ENCODE data around the gene PPP1R37. TPM values are rescaled to one million over a fixed set of nuclear protein-coding genes. Genes with fewer than 3 reads are reported as not detected.

PPP1R37 gene
- total and polyA plus RNA-seq, 2 of the 8 experiments (the other 6 are each of a cell fraction or from before 2014, with no cell fraction given), result 14.6 to 25.7 TPM

- Histone ChIP-seq H3K9ac (replicated peaks in 1 of 4; ENCODE audit: extremely low read depth in 1 of 4, low read depth in 3 of 4, low read length in 3 of 4) (no peak overlapping the region), H3K36me3 (ENCODE audit: control insufficient read depth in 2 of 4, insufficient read depth in 4 of 4, low read length in 3 of 4) (peaks cover 9 to 65% (median 43%) of the 10 kb centered on the region in 4 experiments; a peak in 7 of 8 replicates), H3K79me2 (ENCODE audit: control insufficient read depth in 1 of 2, insufficient read depth in 2 of 2, low read length in 2 of 2) (no peaks in the 10 kb centered on the region), H3K18ac (ENCODE audit: extremely low read depth, low read length) (no peak overlapping the region), H3K79me1 (ENCODE audit: low read depth, low read length) (peaks cover 4% of the 10 kb centered on the region; the same call in 1 of the 2 replicates), H3K14ac (ENCODE audit: insufficient read length) (no peak overlapping the region), H4K91ac (replicated peaks; ENCODE audit: insufficient read length, low read length) (no peak overlapping the region), H3K27me3 (replicated peaks in 1 of 4; ENCODE audit: control insufficient read depth in 3 of 4, extremely low read depth in 1 of 4, insufficient read depth in 3 of 4, low read length in 3 of 4) (no peaks in the 10 kb centered on the region), H2BK120ac (replicated peaks; ENCODE audit: low read depth, low read length) (no peak overlapping the region), H3K4me1 (replicated peaks in 1 of 4; ENCODE audit: control insufficient read depth in 3 of 4, insufficient read depth in 4 of 4, low read length in 3 of 4) (peaks cover 0 to 4% (median 1%) of the 10 kb centered on the region in 4 experiments; a peak in 4 of 7 replicates), H4K5ac (ENCODE audit: insufficient read length, low read depth, low read length) (no peak overlapping the region), H4K8ac (ENCODE audit: extremely low read depth, insufficient read depth, low read length) (no peak overlapping the region), H2AFZ (ENCODE audit: low read length) (no peak overlapping the region), H3K4ac (replicated peaks; ENCODE audit: insufficient read length, low read depth, low read length) (no peak overlapping the region), H3K4me3 (ENCODE audit: extremely low read depth in 1 of 4, insufficient read depth in 2 of 4, low read depth in 3 of 4, low read length in 4 of 4) (no peak overlapping the region), H3K23ac (ENCODE audit: insufficient read length) (no peak overlapping the region), H3K27ac (ENCODE audit: low read depth, low read length) (no peak overlapping the region), H4K20me1 (replicated peaks in 1 of 2; ENCODE audit: control insufficient read depth in 1 of 2, insufficient read depth in 2 of 2, low read length in 2 of 2) (peaks cover 10 to 17% of the 10 kb centered on the region in 2 experiments), H3K9me3 (ENCODE audit: insufficient read depth in 2 of 2, low read depth in 1 of 2, low read length in 1 of 2) (no peaks in the 10 kb centered on the region; a peak in 1 of 4 replicates), H3K4me2 (ENCODE audit: insufficient read depth in 1 of 2, low read depth in 2 of 2, low read length in 2 of 2) (no peak overlapping the region), H2BK5ac (ENCODE audit: low read depth, low read length) (no peak overlapping the region), H3K23me2 (ENCODE audit: low read depth, low read length) (peaks cover 2% of the 10 kb centered on the region; the same call in 1 of the 2 replicates), H2BK20ac (ENCODE audit: low read length) (no peak overlapping the region), H2AK5ac (ENCODE audit: low read depth, low read length) (no peak overlapping the region), H2BK15ac (ENCODE audit: low read length) (no peak overlapping the region), H3K56ac (replicated peaks; ENCODE audit: insufficient read length, low read depth, low read length) (no peak overlapping the region), H2BK12ac (ENCODE audit: low read depth, low read length) (no peak overlapping the region)
- POLR2A ChIA-PET (ENCODE audit: partially characterized antibody), result interaction anchor here (0.8 to 2.9 kb wide), 4 partner anchors 10 to 167 kb away, joined by 3 to 13 read pairs (median 3); partner anchors contain the start of gene PPP1R37
- CTCF ChIA-PET (ENCODE audit: partially characterized antibody), result interaction anchor here (1.2 to 3.5 kb wide), 5 partner anchors 10 to 178 kb away, joined by 3 to 9 read pairs (median 5); partner anchors contain the start of gene APOC2
- FAIRE-seq (no peak), DNase-seq (ENCODE audit: low read depth in 1 of 2, low spot score in 2 of 2) (no peak)
- WGBS, 2 experiments (ENCODE audit: extremely low coverage in 1 of 2, insufficient coverage in 1 of 2, insufficient read length in 1 of 2, insufficient replicate concordance in 2 of 2, low coverage in 1 of 2, low lambda C conversion rate in 2 of 2, missing lambda C conversion rate in 1 of 2), result 86% methylated on average over 4 of the region's 4 CpGs; no CpG with 5 or more reads in 1 of the 2 experiments
- no peak for TF ChIP-seq RFX5 (IDR thresholded peaks at IDR 0.05; ENCODE audit: borderline replicate concordance, low read depth, low read length)
- no peak for TF ChIP-seq EZH2 (IDR thresholded peaks at IDR 0.05; ENCODE audit: low read depth, low read length, severe bottlenecking)
- TF ChIP-seq SP1 (IDR thresholded peaks at IDR 0.05; ENCODE audit: low read depth, low read length), result no peak
- TF ChIP-seq NANOG (IDR thresholded peaks at IDR 0.05; ENCODE audit: insufficient read depth, low read depth, low read length, poor library complexity, severe bottlenecking), result no peak
- TF ChIP-seq FOSL1 (IDR thresholded peaks at IDR 0.05; ENCODE audit: insufficient read depth, low read depth, low read length), result no peak
- no peak for TF ChIP-seq SP2 (IDR thresholded peaks at IDR 0.05; ENCODE audit: low read length)
- TF ChIP-seq CREB1 (IDR thresholded peaks at IDR 0.05), result no peak
- TF ChIP-seq TBP (IDR thresholded peaks at IDR 0.05; ENCODE audit: low read depth, low read length), result no peak
- TF ChIP-seq RAD21 (IDR thresholded peaks at IDR 0.05 in 1 of 2, conservative IDR thresholded peaks at IDR 0.05 in 1 of 2; ENCODE audit: low read depth in 2 of 2, low read length in 2 of 2), result no peak
- no peak for TF ChIP-seq SIRT6 (IDR thresholded peaks at IDR 0.05; ENCODE audit: low read length)
- no peak for TF ChIP-seq RNF2 (IDR thresholded peaks at IDR 0.05; ENCODE audit: borderline replicate concordance, low read depth, low read length, missing control alignments, poor library complexity, severe bottlenecking)
- TF ChIP-seq TAF7 (optimal IDR thresholded peaks at IDR 0.05; ENCODE audit: borderline replicate concordance, low read depth, low read length), result no peak
- no peak for TF ChIP-seq PHF8 (conservative IDR thresholded peaks at IDR 0.05; ENCODE audit: low read depth, low read length)
- no peak for TF ChIP-seq SIX5 (IDR thresholded peaks at IDR 0.05; ENCODE audit: low read depth, low read length)
These were observed 31.0 kb upstream of the PPP1R37 start for GRCh38 chr19:45061965-45062364.
